HG02973 (cell line): ENCODE measurements around the gene CEP250.

Experiments
- ATAC-seq: cut with Tn5 transposase; IDR thresholded peaks from one replicate; pipeline ENCODE4 v1.9.1; 2021; ENCODE audit warnings: moderate library complexity; ENCODE audit not compliant: unreplicated experiment

Gene CEP250, protein sequence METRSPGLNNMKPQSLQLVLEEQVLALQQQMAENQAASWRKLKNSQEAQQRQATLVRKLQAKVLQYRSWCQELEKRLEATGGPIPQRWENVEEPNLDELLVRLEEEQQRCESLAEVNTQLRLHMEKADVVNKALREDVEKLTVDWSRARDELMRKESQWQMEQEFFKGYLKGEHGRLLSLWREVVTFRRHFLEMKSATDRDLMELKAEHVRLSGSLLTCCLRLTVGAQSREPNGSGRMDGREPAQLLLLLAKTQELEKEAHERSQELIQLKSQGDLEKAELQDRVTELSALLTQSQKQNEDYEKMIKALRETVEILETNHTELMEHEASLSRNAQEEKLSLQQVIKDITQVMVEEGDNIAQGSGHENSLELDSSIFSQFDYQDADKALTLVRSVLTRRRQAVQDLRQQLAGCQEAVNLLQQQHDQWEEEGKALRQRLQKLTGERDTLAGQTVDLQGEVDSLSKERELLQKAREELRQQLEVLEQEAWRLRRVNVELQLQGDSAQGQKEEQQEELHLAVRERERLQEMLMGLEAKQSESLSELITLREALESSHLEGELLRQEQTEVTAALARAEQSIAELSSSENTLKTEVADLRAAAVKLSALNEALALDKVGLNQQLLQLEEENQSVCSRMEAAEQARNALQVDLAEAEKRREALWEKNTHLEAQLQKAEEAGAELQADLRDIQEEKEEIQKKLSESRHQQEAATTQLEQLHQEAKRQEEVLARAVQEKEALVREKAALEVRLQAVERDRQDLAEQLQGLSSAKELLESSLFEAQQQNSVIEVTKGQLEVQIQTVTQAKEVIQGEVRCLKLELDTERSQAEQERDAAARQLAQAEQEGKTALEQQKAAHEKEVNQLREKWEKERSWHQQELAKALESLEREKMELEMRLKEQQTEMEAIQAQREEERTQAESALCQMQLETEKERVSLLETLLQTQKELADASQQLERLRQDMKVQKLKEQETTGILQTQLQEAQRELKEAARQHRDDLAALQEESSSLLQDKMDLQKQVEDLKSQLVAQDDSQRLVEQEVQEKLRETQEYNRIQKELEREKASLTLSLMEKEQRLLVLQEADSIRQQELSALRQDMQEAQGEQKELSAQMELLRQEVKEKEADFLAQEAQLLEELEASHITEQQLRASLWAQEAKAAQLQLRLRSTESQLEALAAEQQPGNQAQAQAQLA (N-terminal part only)

GRCh38 chr20:35454881-35455609, at the start of gene CEP250:
Gene CEP250, plus strand, starts transcription at chr20:35455598. Its CDS starts 6,770 bp downstream, at chr20:35462368.
- peak; percentile 70 for ATAC-seq

GRCh38 chr20:35405775-35406174, 49.6 kb upstream of the CEP250 start:
- no peak for ATAC-seq

DNA sequence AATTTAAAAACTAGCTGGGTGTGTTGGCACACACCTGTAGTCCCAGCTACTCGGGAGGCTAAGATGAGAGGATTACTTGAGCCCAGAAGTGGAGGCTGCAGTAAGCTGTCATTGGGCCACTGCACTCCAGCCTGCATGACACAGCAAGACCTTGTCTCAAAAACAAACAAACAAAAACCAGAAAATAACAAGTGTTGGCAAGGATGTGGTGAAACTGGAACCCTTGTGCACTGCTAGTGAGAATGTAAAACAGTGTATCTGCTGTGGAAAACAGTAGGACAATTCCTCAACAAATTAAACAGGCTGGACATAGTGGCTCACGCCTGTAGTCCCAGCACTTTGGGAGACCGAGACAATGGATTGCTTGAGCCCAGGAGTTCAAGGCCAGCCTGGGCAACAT, 47.1 kb upstream of the CEP250 start:
- no peak for ATAC-seq

- ATAC-seq: no peak
Measured at GRCh38 chr20:35409542-35409941, 45.9 kb upstream of the CEP250 start.

GRCh38 chr20:35410613-35411012, 44.8 kb upstream of the CEP250 start:
- no peak for ATAC-seq

- no peak for ATAC-seq
Measured at GRCh38 chr20:35421322-35421721, 34.1 kb upstream of the CEP250 start.

DNA sequence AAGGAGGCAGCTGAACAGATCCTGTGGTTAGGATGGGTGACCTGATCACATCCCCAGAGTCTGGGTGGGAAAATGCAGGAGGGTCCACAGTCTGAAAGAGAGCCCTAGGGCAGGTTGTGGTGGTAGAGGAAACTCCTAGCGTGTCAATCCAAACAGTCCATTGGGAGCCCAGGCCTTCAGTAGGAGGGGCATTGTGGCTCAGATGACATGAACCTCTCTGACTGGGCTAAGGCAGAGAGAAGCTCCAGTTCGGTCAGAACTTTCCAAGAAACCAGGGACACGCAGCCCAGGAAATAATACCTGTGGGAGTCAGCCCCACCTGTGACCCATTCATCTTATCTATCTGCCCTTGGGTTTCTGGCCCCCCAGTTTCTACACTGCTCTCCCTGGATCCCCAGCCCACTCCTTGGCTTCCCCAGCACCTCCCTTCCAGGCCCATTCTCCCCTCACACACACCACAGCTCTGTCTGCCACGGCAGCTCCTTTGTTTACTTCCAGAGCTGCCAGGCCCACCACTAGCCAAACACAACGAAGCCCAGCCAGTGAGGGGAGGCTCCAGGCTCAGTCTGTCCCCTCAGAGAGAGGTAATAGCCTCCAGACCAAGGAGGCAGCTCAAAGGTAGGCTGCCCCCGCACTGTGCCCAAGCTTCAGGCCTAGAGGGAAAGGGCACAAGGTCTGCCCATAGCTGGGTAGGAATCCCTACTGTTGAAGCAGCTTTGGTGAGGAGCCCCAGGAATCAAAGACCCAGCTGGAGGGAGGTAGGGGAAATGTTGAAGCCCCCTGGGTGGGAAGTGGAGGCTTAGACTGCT, 23.6 kb upstream of the CEP250 start:
- no peak for ATAC-seq

GRCh38 chr20:35432430-35432735, 23.0 kb upstream of the CEP250 start:
- ATAC-seq: no peak

- no peak for ATAC-seq
Measured at GRCh38 chr20:35433337-35433736, 22.1 kb upstream of the CEP250 start.

DNA sequence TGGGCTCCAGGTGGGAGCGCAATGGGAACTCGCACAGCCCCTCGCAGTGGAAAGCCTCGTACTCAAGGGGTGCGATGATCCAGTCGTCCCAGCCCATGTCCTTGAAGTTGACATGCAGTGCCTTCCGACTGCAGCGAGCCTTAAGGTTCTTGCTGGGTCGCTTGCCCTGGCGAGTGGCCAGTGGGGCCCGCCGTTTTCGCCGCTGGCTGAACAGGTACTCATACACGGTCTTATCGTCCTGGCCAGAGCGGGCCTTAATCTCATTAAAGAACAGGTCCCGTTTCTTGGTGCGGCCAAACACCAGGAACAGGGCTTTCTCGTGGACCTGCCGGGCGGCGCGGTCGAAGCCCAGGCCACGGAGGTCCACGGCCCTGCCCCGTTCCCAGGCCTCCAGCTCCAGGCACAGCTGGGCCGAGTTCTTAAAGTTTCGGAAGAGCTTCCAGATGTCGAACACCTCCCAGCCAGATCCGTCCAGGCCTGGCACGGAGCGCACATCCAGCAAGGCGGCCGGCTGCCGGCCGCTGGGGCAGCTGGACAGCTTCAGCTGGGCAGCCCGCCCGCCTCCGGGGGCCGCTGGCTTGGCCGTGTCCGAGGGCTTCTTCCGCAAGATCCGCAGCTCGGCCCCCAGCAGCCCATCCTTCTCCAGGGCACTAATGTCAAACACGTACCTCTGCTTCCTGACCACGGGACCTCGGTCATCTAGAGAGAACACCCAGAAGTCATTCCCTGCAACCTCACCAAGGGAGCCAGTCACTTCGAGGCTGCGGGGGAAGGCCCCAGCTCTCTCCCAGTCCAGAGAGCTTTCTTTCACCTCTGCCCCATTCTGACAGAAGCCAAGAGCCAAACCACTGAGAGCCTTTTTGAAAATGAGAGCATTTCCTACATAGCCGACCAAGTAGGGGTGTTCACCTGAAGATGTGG, 21.1 kb upstream of the CEP250 start:
- ATAC-seq: no peak

DNA sequence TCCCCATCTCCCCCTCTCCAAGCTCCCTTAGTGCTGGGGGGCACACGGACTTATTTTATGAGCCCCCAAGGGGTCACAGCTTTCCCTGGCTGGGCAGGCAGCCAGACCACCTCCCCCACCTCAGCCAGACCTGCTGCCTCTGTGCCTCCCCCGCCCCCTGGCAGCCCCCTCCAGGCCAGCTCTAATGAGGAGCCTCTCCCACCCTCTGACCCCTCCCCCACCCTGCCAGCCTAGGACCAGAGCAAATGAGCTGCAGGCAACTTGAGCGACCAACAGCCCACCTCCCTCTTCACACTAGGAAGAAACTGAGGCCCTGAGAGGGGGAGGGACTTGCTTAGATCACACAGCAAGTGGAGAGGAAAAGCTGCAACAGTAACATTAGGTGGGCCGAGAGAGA, 19.2 kb upstream of the CEP250 start:
- no peak for ATAC-seq

DNA sequence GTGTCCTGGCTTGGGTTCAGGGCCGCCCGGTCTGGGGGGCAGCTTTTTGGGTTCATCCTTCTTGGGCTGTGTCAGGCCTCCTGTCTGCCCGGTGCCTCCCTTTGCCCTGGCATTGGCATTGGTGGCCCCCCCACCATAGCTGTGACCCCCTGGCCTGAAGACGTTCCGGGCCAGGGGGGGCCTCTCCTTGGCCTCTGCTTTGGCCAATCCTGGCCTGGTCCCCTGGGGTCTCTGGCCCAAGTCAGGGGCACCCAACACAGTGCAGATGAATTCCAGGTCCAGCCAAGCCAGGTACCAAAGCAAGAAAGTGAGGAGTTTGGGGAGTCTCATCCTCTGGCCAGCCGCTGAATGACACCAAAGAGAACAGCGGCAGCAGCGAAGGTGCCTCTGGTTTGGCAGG, 17.8 kb upstream of the CEP250 start:
- ATAC-seq: no peak

- ATAC-seq: no peak
Measured at GRCh38 chr20:35443003-35443402, 12.4 kb upstream of the CEP250 start.

DNA sequence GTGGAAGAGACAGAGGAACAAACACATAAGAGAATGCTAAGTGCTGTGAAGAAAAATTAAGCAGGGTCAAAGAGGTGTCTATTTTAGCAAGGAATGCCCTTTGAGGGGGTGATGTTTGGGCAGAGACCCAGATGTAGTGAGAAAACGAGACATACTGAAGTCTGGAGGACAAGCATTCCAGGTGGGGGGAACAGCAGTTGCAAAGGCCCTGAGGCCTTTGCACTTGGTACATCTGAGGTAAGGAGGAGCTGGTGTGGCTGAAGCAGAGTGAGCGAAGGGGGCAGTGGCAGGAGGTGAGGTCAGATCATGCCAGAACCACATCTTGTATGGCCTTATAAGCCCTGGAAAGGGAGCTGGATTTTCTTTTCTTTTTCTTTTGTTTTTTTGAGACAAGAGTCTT, 11.2 kb upstream of the CEP250 start:
- no peak for ATAC-seq

- no peak for ATAC-seq
Measured at GRCh38 chr20:35446356-35447078, 8.9 kb upstream of the CEP250 start.

DNA sequence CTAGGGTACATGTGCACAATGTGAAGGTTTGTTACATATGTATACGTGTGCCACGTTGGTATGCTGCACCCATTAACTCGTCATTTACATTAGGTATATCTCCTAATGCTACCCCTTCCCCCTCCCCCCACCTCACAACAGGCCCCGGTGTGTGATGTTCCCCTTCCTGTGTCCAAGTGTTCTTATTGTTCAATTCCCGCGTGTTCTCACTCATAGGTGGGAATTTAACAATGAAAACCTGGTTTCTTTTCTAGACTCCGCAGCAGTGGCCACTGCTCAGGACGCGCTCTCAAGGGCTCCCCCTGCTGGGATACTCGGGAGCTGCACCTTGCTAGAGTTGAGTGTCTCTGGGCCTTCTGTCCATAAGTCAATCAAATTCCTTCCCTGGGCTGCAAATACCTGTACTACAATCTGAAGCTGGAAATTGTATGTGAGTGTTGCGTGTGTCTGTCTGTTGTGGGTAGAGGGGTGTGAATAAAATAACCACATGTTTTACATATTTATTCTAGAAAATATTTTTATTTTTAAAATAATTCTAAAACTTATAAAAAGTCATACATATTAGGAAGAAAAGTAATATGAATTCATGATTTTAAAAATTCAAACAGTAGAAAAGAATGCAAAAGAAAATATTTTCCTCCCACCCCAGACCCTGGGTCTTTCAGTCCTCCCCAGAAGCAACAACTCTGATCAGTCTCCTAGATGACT, 8.2 kb upstream of the CEP250 start:
- no peak for ATAC-seq

GRCh38 chr20:35448788-35449373, 6.5 kb upstream of the CEP250 start:
- no peak for ATAC-seq
